Endothelial cell of umbilical vein (primary cell): ENCODE data around the gene CYP21A2. TPM values are rescaled to one million over a fixed set of nuclear protein-coding genes. Genes with fewer than 3 reads are reported as not detected.

Experiments
- BruUV-seq: library from RNA; stranded (reverse); fragments of 400-500 nt; replicated peaks from 2 replicates; lab custom pipeline; 2021; lab: Mats Ljungman, UMichigan
- CTCF ChIA-PET: fragments of 300-600, 350-600 bp; sonication (Branson Sonifier 250); formaldehyde crosslinking; loops from one replicate; lab custom pipeline; 2021; ENCODE audit warnings: antibody characterized with exemption, inconsistent platforms; lab: Charles Lee
- POLR2A ChIA-PET: fragments of 300-600, 350-600 bp; sonication (Branson Sonifier 250); formaldehyde crosslinking; loops from one replicate; lab custom pipeline; 2021; ENCODE audit warnings: antibody characterized with exemption, inconsistent platforms; lab: Charles Lee
- DNase-seq: peaks from one replicate; pipeline ENCODE4 v3.0.0-alpha.2; 2011; ENCODE audit warnings: low read depth, low spot score
- FAIRE-seq: peaks from 2 replicates; lab custom pipeline; 2011; peaks lifted over from hg19 to GRCh38; lab: Jason Lieb, UNC
- H2AFZ ChIP-seq: 2 replicates; pipeline ENCODE4 v1.6.0; 2012; ENCODE audit warnings: low read depth, low read length, control low read depth, inconsistent platforms
- H3K27ac ChIP-seq: 2 replicates; pipeline ENCODE4 v1.5.1; 2011; ENCODE audit warnings: low read depth, mild to moderate bottlenecking, control low read depth, low read length, moderate library complexity; ENCODE audit not compliant: insufficient read depth
- H3K27me3 ChIP-seq, 2 experiments: 2 replicates each; pipeline versions ENCODE4 v1.6.0 to v1.6.1; 2011; ENCODE audit warnings: low read length in 2 of 2, mixed read lengths in 1 of 2; ENCODE audit not compliant: control insufficient read depth in 2 of 2, insufficient read depth in 2 of 2
- H3K36me3 ChIP-seq, 2 experiments: 2 replicates in 1 of 2; 3 replicates in 1 of 2; pipeline ENCODE4 v1.5.1; 2011; ENCODE audit warnings: low read length in 2 of 2, mild to moderate bottlenecking in 1 of 2, moderate library complexity in 1 of 2; ENCODE audit not compliant: control insufficient read depth in 2 of 2, insufficient read depth in 2 of 2; ENCODE audit errors: extremely low read depth in 1 of 2
- H3K4me1 ChIP-seq: 3 replicates; pipeline ENCODE4 v1.5.1; 2011; ENCODE audit warnings: mild to moderate bottlenecking, low read length; ENCODE audit not compliant: control insufficient read depth, insufficient read depth; ENCODE audit errors: extremely low read depth
- H3K4me2 ChIP-seq: 2 replicates; pipeline ENCODE4 v1.6.1; 2011; ENCODE audit warnings: low read length, control low read depth, mixed read lengths; ENCODE audit not compliant: insufficient read depth
- H3K4me3 ChIP-seq, 3 experiments: fragments of 200-600 bp in 1 of 3; sonication (generic), shearing (Covaris generic) in 1 of 3; replicated peaks in 1 of 3; 2 replicates each; pipeline ENCODE4 v1.5.1; 2011 to 2016; ENCODE audit warnings: control low read depth in 3 of 3, low read length in 3 of 3, mild to moderate bottlenecking in 2 of 3, inconsistent platforms in 1 of 3, low read depth in 1 of 3, moderate library complexity in 1 of 3; ENCODE audit not compliant: insufficient read depth in 1 of 3
- H3K79me2 ChIP-seq: 2 replicates; pipeline ENCODE4 v1.6.0; 2012; ENCODE audit warnings: low read length, inconsistent platforms; ENCODE audit not compliant: control insufficient read depth, insufficient read depth
- H3K9ac ChIP-seq: replicated peaks from 2 replicates; pipeline ENCODE3; 2011; ENCODE audit warnings: low read length, control low read depth; ENCODE audit not compliant: insufficient read depth; ENCODE audit errors: extremely low read depth
- H3K9me1 ChIP-seq: replicated peaks from 3 replicates; pipeline ENCODE4 v1.6.0; 2011; ENCODE audit warnings: mild to moderate bottlenecking, low read length; ENCODE audit not compliant: control insufficient read depth, insufficient read depth; ENCODE audit errors: extremely low read depth
- H3K9me3 ChIP-seq: replicated peaks from 2 replicates; pipeline ENCODE4 v1.5.1; 2012; ENCODE audit warnings: low read length, inconsistent platforms; ENCODE audit not compliant: control insufficient read depth, insufficient read depth
- H4K20me1 ChIP-seq: replicated peaks from 2 replicates; pipeline ENCODE3; 2011; ENCODE audit warnings: mild to moderate bottlenecking, low read length; ENCODE audit not compliant: control insufficient read depth, insufficient read depth; ENCODE audit errors: extremely low read depth
- CTCF ChIP-seq, 2 donors: IDR thresholded peaks; 1 replicate in 1 of 2; 2 replicates in 1 of 2; pipeline ENCODE4 v1.5.1; 2011; ENCODE audit warnings: low read length in 2 of 2, mild to moderate bottlenecking in 2 of 2, moderate library complexity in 2 of 2, control low read depth in 1 of 2, inconsistent platforms in 1 of 2, low read depth in 1 of 2; ENCODE audit not compliant: insufficient read depth in 1 of 2; ENCODE audit errors: extremely low read depth in 1 of 2
- EZH2 ChIP-seq: IDR thresholded peaks from 2 replicates; pipeline ENCODE4 v1.6.1; 2012; ENCODE audit warnings: borderline replicate concordance, low read depth, mild to moderate bottlenecking, moderate library complexity, low read length, inconsistent platforms; ENCODE audit not compliant: severe bottlenecking
- FOS ChIP-seq: IDR thresholded peaks from 2 replicates; pipeline ENCODE4 v1.6.1; 2011; ENCODE audit warnings: mild to moderate bottlenecking, low read length, moderate library complexity, borderline replicate concordance; ENCODE audit not compliant: insufficient read depth
- GATA2 ChIP-seq: IDR thresholded peaks from 2 replicates; pipeline ENCODE4 v1.7.0; 2011; ENCODE audit warnings: low read depth, mild to moderate bottlenecking, moderate library complexity, mixed read lengths, low read length; ENCODE audit not compliant: insufficient read length, insufficient read depth
- JUN ChIP-seq: IDR thresholded peaks from 2 replicates; pipeline ENCODE4 v1.6.1; 2011; ENCODE audit warnings: borderline replicate concordance, low read depth; ENCODE audit not compliant: insufficient read length, insufficient read depth
- MAX ChIP-seq: IDR thresholded peaks from 2 replicates; pipeline ENCODE4 v1.6.1; 2011; ENCODE audit not compliant: insufficient read depth, insufficient read length
- MYC ChIP-seq: IDR thresholded peaks from one replicate; pipeline ENCODE4 v1.6.1; 2011; ENCODE audit warnings: mild to moderate bottlenecking, low read depth, low read length
- POLR2A ChIP-seq: IDR thresholded peaks from 2 replicates; pipeline ENCODE4 v1.6.1; 2012; ENCODE audit warnings: low read depth, mild to moderate bottlenecking, control low read depth, low read length
- POLR2AphosphoS5 ChIP-seq: IDR thresholded peaks from 2 replicates; pipeline ENCODE4 v1.6.1; 2012; ENCODE audit warnings: low read depth, mild to moderate bottlenecking, control low read depth, low read length, moderate library complexity; ENCODE audit not compliant: insufficient read depth
- dilution Hi-C: fragments of 300-500 bp; cut with MboI; formaldehyde crosslinking; loops from one replicate; pipeline ENCODE4 v1.15.0; 2019; ENCODE audit warnings: low sequenced_read_pairs; ENCODE audit not compliant: extremely low pct_ligation_motif_present
- intact Hi-C: fragments of 100-400 bp; cut with micrococcal nuclease; formaldehyde crosslinking; loops from one replicate; pipeline ENCODE4 v1.10.0; 2022
- polyA plus RNA-seq, 4 experiments: library from polyadenylated mRNA; depleted of rRNA in 3 of 4; stranded (reverse) in 3 of 4; unstranded in 1 of 4; fragments of >200 nt; gene quantifications; 2 replicates each; pipeline versions ENCODE4 v1.2.1 to v1.2.3, GENCODE V29; 2011 to 2012; ENCODE audit warnings: missing spikeins in 1 of 4
- total RNA-seq: library from RNA; stranded (reverse); gene quantifications from 2 replicates; pipeline ENCODE4 v1.2.3, GENCODE V29; 2021

Gene CYP21A2
- total and polyA plus RNA-seq, 2 donors (not counting 3 experiments of a cell fraction or from before 2014, with no cell fraction given): 0.22 to 0.46 TPM

DNA sequence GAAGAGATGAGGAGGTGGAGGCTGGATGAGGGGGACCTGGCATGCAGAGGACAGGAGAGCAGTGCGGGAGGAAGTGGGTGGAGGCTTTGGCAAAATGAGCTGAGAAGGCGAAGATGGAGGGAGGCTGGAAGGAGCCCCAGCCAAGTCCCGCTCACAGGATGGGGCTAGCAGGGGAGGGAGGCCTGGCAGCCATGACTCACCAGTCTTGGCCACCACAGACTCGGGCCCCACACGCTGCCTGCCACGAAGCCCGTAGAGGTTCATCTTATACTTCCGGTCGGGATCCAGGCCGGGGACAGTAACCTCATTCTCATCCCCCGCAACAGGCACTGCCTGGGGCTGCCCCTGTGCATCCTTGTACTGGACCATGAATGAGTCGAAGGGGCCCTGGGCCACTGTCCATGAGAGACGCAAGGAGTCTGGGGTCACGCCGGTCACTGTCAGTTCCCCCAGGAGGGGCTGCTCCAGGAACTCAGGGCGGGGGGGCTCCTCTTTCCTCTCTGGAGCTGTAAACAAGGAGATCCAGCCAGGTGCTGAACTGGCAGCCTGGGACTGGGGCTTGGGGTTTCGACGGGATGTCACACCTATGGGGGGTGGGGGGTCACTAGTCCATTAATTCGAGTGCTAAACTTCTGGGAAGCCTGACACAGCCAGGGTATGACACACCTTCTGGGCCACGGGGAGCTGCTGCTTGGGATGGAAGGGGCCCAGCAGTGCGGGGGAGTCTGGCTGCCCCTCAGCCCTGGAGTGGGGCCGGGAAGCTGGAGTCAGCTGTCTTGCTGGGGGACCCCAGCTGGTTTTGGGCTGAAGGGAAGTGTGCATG is 43.2 kb downstream of the CYP21A2 start:
- POLR2A ChIA-PET: no interaction called here
- H3K27ac ChIP-seq: no peak overlapping the region
- no peaks in the 10 kb centered on the region for H3K4me1 ChIP-seq

More for the DNA sequence above, 43.2 kb downstream of the CYP21A2 start:
- no peak overlapping the region for H2AFZ ChIP-seq
- no peak overlapping the region for H3K9ac ChIP-seq
- no peaks in the 10 kb centered on the region for H4K20me1 ChIP-seq
- CTCF ChIA-PET: interaction anchor here (1.2 kb wide), 1 partner anchor 10 kb away, joined by 3 read pairs; no protein-coding TSS in a partner anchor
- FAIRE-seq (no peak), DNase-seq (no peak)
- H3K4me2 ChIP-seq: no peak overlapping the region
- TF ChIP-seq GATA2 (no peak), CTCF (IDR thresholded peaks at IDR 0.05; ENCODE audit: extremely low read depth in 1 of 2, insufficient read depth in 1 of 2, low read depth in 1 of 2, low read length in 2 of 2) (no peak), EZH2 (no peak), FOS (no peak), POLR2AphosphoS5 (no peak), MAX (no peak), MYC (no peak), JUN (no peak), POLR2A (no peak)
- no peak overlapping the region for H3K4me3 ChIP-seq
- no peaks in the 10 kb centered on the region for H3K9me3 ChIP-seq
- peaks cover 0 to 3% of the 10 kb centered on the region in 2 experiments for H3K27me3 ChIP-seq
- intact Hi-C loops: no loop called here
- H3K79me2 ChIP-seq: no peaks in the 10 kb centered on the region
- dilution Hi-C loops: no loop called here
- no TSS peak for BruUV-seq
- no peaks in the 10 kb centered on the region for H3K36me3 ChIP-seq
- no peaks in the 10 kb centered on the region for H3K9me1 ChIP-seq
